Dedifferentiated amniotic fluid mesenchymal stem cell (primary cell): ENCODE results near the gene CAMK2A.

Experiments
- DNase-seq: peaks from one replicate; pipeline ENCODE4 v3.0.0-alpha.2; 2016; ENCODE audit errors: extremely low spot score

The CAMK2A gene

GRCh38 chr5:150300496-150301169, 11.1 kb upstream of the CAMK2A start:
- DNase-seq: no peak

GRCh38 chr5:150299571-150300327, 10.2 kb upstream of the CAMK2A start:
- no peak for DNase-seq

- DNase-seq: peak; percentile 93
Measured at GRCh38 chr5:150298701-150299451, 9.3 kb upstream of the CAMK2A start.

GRCh38 chr5:150297934-150298595, 8.5 kb upstream of the CAMK2A start:
- no peak for DNase-seq

GRCh38 chr5:150297236-150297890, 7.8 kb upstream of the CAMK2A start:
- DNase-seq: no peak

- no peak for DNase-seq
Measured at GRCh38 chr5:150296496-150296895, 6.9 kb upstream of the CAMK2A start.

GRCh38 chr5:150295741-150296486, 6.3 kb upstream of the CAMK2A start:
- DNase-seq: no peak

- peak; percentile 38 for DNase-seq
Measured at GRCh38 chr5:150295172-150295634, 5.6 kb upstream of the CAMK2A start.

- DNase-seq: no peak
Measured at GRCh38 chr5:150294551-150295071, 5.0 kb upstream of the CAMK2A start.

- no peak for DNase-seq
Measured at GRCh38 chr5:150293091-150293941, 3.7 kb upstream of the CAMK2A start.

- DNase-seq: no peak
Measured at GRCh38 chr5:150291388-150292385, 2.1 kb upstream of the CAMK2A start.

GRCh38 chr5:150288791-150289190, 782 bp downstream of the CAMK2A start:
- no peak for DNase-seq

GRCh38 chr5:150288361-150288760, 1.2 kb downstream of the CAMK2A start:
- DNase-seq: no peak

GRCh38 chr5:150286820-150287219, 2.8 kb downstream of the CAMK2A start:
- DNase-seq: no peak

- DNase-seq: no peak
Measured at GRCh38 chr5:150285114-150285513, 4.5 kb downstream of the CAMK2A start.

GRCh38 chr5:150284311-150284710, 5.3 kb downstream of the CAMK2A start:
- DNase-seq: no peak

GRCh38 chr5:150283904-150284303, 5.7 kb downstream of the CAMK2A start:
- no peak for DNase-seq

GRCh38 chr5:150281987-150282386, 7.6 kb downstream of the CAMK2A start:
- DNase-seq: no peak
